ENCODE results near the gene UGT2B7. TPM values are rescaled to one million over a fixed set of nuclear protein-coding genes. Genes with fewer than 3 reads are reported as not detected.

Gene UGT2B7
- total RNA-seq, 4 donors from 2014 or later = not detected

GRCh38 chr4:69126024-69126423 lies 29.8 kb downstream of the UGT2B7 start:
- Histone ChIP-seq H3K4me3 (no peak overlapping the region), H3K27me3 (no peaks in the 10 kb centered on the region), H3K4me1 (no peaks in the 10 kb centered on the region), H3K27ac (replicated peaks in 1 of 4) (no peak overlapping the region), H3K9me3 (no peaks in the 10 kb centered on the region), H3K36me3 (no peaks in the 10 kb centered on the region)
- no peak for DNase-seq (ENCODE audit: extremely low spot score)
- intact Hi-C loops (cut with DNase I) = loop anchor here (10.0 kb wide), 1 partner anchor 241 kb away; no protein-coding TSS in a partner anchor
- TF ChIP-seq CTCF (IDR thresholded peaks at IDR 0.05) = no peak
- TF ChIP-seq EP300 (IDR thresholded peaks at IDR 0.05) = no peak
- no peak for TF ChIP-seq POLR2AphosphoS5 (IDR thresholded peaks at IDR 0.05)
- no peak for TF ChIP-seq POLR2A (IDR thresholded peaks at IDR 0.05; ENCODE audit: low read depth)

- no peak for TF ChIP-seq EP300 (IDR thresholded peaks at IDR 0.05)
- TF ChIP-seq POLR2A (IDR thresholded peaks at IDR 0.05; ENCODE audit: low read depth) = no peak
- no peak for TF ChIP-seq POLR2AphosphoS5 (IDR thresholded peaks at IDR 0.05)
- no peak for TF ChIP-seq CTCF (IDR thresholded peaks at IDR 0.05)
Measured at GRCh38 chr4:69133993-69134392, 37.7 kb downstream of the UGT2B7 start.

GRCh38 chr4:69134471-69134870 lies 38.2 kb downstream of the UGT2B7 start:
- H3K36me3 ChIP-seq = no peaks in the 10 kb centered on the region
- no peaks in the 10 kb centered on the region for H3K4me1 ChIP-seq
- H3K4me3 ChIP-seq = no peak overlapping the region
- intact Hi-C loops (cut with DNase I) = no loop called here
- DNase-seq (ENCODE audit: extremely low spot score) = no peak
- H3K9me3 ChIP-seq = no peaks in the 10 kb centered on the region
- H3K27me3 ChIP-seq = no peaks in the 10 kb centered on the region
- 86% methylated on average over 4 of the region's 4 CpGs for WGBS
- H3K27ac ChIP-seq (replicated peaks in 1 of 4) = no peak overlapping the region
- TF ChIP-seq CTCF (IDR thresholded peaks at IDR 0.05) = no peak

More at GRCh38 chr4:69133993-69134392, 37.7 kb downstream of the UGT2B7 start:
- Histone ChIP-seq H3K27ac (replicated peaks in 1 of 4) (no peak overlapping the region), H3K27me3 (no peaks in the 10 kb centered on the region), H3K9me3 (no peaks in the 10 kb centered on the region), H3K36me3 (no peaks in the 10 kb centered on the region), H3K4me1 (no peaks in the 10 kb centered on the region), H3K4me3 (no peak overlapping the region)
- intact Hi-C loops (cut with DNase I) = no loop called here
- no peak for DNase-seq (ENCODE audit: extremely low spot score)

GRCh38 chr4:69141320-69141719 lies 45.0 kb downstream of the UGT2B7 start:
- DNase-seq (ENCODE audit: extremely low spot score) = no peak
- 54% methylated on average over 2 of the region's 2 CpGs for WGBS
- Histone ChIP-seq H3K27ac (replicated peaks in 1 of 4) (no peak overlapping the region), H3K36me3 (no peaks in the 10 kb centered on the region), H3K4me3 (no peak overlapping the region), H3K4me1 (no peaks in the 10 kb centered on the region), H3K27me3 (no peaks in the 10 kb centered on the region), H3K9me3 (no peaks in the 10 kb centered on the region)
- intact Hi-C loops (cut with DNase I) = no loop called here
- TF ChIP-seq CTCF (IDR thresholded peaks at IDR 0.05) (no peak), POLR2AphosphoS5 (IDR thresholded peaks at IDR 0.05) (no peak), POLR2A (IDR thresholded peaks at IDR 0.05; ENCODE audit: low read depth) (no peak), EP300 (IDR thresholded peaks at IDR 0.05) (no peak)

GRCh38 chr4:69147334-69147733 lies 51.1 kb downstream of the UGT2B7 start:
- WGBS = 93% methylated on average over 4 of the region's 4 CpGs
- intact Hi-C loops (cut with DNase I) = no loop called here

More at GRCh38 chr4:69147334-69147733, 51.1 kb downstream of the UGT2B7 start:
- H3K27ac ChIP-seq (replicated peaks in 1 of 4) = no peak overlapping the region
- no peaks in the 10 kb centered on the region for H3K9me3 ChIP-seq
- no peaks in the 10 kb centered on the region for H3K36me3 ChIP-seq
- no peak for DNase-seq (ENCODE audit: extremely low spot score)
- no peak for TF ChIP-seq POLR2A (IDR thresholded peaks at IDR 0.05; ENCODE audit: low read depth)
- no peak for TF ChIP-seq POLR2AphosphoS5 (IDR thresholded peaks at IDR 0.05)
- no peak for TF ChIP-seq CTCF (IDR thresholded peaks at IDR 0.05)
- TF ChIP-seq EP300 (IDR thresholded peaks at IDR 0.05) = no peak
- H3K4me3 ChIP-seq = no peak overlapping the region
- H3K4me1 ChIP-seq = no peaks in the 10 kb centered on the region
- H3K27me3 ChIP-seq = no peaks in the 10 kb centered on the region

Data from esophagus muscularis mucosa (tissue), 4 donors.